Esophagus squamous epithelium (tissue), 4 donors: ENCODE data around the gene ERICH6.

ENCODE experiments used
- POLR2A ChIP-seq, 4 donors: fragments of 450-650 bp; IDR thresholded peaks; one replicate each; pipeline ENCODE4 v1.6.1; 2017; ENCODE audit warnings: antibody characterized with exemption in 4 of 4, mild to moderate bottlenecking in 4 of 4, moderate library complexity in 3 of 4
- TF ChIP-seq, protein P1 (sequence below), 6 experiments: fragments of 450-650 bp in 4 of 6; fragments of 200-600 bp in 2 of 6; sonication (generic) in 2 of 6; IDR thresholded peaks; one replicate each; pipeline ENCODE4 v1.5.1; 2016 to 2019; ENCODE audit warnings: antibody characterized with exemption in 6 of 6, mild to moderate bottlenecking in 4 of 6, moderate library complexity in 4 of 6

DNA sequence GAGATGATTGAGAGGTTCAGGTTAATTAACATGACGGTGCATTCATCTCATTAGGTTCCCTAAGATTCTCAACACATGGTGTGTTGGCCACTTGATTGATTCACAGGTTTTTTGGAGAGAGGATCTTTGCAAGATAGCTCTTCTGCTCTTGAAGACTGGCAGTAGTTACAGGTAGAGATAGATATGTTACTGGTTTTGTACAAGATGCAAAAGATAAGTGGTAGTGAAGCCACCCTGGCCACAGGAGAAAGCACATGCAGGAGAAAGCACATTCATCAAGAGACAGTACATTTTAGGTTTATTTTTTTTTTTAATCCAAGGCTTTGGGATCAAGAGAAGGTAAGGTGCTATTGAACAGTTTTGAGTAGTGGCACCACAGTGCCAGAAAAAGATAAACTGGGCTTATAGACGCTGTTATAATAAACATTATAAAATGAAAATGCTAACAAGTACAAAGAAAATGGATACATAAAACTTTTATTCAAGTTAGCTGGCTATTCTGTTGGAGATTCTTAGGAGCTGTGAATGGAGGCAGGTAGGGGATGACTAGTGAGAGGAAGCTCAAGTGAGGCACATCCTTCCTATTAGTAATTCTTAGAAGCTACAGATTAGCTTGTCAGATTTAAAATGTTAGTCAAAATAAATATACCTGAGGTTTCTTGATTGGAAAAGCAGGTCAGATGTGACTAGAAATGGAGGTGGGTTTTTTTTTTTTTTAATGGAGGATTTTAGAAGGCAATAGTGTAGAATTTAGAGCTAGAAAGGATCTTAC, 89.8 kb downstream of the ERICH6 start:
- TF ChIP-seq, protein P1, sequence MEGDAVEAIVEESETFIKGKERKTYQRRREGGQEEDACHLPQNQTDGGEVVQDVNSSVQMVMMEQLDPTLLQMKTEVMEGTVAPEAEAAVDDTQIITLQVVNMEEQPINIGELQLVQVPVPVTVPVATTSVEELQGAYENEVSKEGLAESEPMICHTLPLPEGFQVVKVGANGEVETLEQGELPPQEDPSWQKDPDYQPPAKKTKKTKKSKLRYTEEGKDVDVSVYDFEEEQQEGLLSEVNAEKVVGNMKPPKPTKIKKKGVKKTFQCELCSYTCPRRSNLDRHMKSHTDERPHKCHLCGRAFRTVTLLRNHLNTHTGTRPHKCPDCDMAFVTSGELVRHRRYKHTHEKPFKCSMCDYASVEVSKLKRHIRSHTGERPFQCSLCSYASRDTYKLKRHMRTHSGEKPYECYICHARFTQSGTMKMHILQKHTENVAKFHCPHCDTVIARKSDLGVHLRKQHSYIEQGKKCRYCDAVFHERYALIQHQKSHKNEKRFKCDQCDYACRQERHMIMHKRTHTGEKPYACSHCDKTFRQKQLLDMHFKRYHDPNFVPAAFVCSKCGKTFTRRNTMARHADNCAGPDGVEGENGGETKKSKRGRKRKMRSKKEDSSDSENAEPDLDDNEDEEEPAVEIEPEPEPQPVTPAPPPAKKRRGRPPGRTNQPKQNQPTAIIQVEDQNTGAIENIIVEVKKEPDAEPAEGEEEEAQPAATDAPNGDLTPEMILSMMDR (IDR thresholded peaks at IDR 0.05): no peak
- TF ChIP-seq POLR2A (IDR thresholded peaks at IDR 0.05): no peak
